Ishikawa (cell line): Measurements from ENCODE around the gene NIP7.

ENCODE experiments used
- CEBPB ChIP-seq: IDR thresholded peaks from 2 replicates; pipeline ENCODE4 v1.6.1; 2012
- CREB1 ChIP-seq: IDR thresholded peaks from 2 replicates; pipeline ENCODE4 v1.6.1; 2012; ENCODE audit warnings: low read depth
- EP300 ChIP-seq: IDR thresholded peaks from 2 replicates; pipeline ENCODE4 v1.6.1; 2012; ENCODE audit warnings: borderline replicate concordance
- MAX ChIP-seq: IDR thresholded peaks from 2 replicates; pipeline ENCODE4 v1.6.1; 2012
- NFIC ChIP-seq: IDR thresholded peaks from 2 replicates; pipeline ENCODE4 v1.6.1; 2012
- RAD21 ChIP-seq: IDR thresholded peaks from 2 replicates; pipeline ENCODE4 v1.6.1; 2012; ENCODE audit warnings: low read depth
- TF ChIP-seq, protein P1 (sequence below): IDR thresholded peaks from 2 replicates; pipeline ENCODE4 v1.6.1; 2012; ENCODE audit warnings: low read depth, mild to moderate bottlenecking

- TF ChIP-seq, protein P1, sequence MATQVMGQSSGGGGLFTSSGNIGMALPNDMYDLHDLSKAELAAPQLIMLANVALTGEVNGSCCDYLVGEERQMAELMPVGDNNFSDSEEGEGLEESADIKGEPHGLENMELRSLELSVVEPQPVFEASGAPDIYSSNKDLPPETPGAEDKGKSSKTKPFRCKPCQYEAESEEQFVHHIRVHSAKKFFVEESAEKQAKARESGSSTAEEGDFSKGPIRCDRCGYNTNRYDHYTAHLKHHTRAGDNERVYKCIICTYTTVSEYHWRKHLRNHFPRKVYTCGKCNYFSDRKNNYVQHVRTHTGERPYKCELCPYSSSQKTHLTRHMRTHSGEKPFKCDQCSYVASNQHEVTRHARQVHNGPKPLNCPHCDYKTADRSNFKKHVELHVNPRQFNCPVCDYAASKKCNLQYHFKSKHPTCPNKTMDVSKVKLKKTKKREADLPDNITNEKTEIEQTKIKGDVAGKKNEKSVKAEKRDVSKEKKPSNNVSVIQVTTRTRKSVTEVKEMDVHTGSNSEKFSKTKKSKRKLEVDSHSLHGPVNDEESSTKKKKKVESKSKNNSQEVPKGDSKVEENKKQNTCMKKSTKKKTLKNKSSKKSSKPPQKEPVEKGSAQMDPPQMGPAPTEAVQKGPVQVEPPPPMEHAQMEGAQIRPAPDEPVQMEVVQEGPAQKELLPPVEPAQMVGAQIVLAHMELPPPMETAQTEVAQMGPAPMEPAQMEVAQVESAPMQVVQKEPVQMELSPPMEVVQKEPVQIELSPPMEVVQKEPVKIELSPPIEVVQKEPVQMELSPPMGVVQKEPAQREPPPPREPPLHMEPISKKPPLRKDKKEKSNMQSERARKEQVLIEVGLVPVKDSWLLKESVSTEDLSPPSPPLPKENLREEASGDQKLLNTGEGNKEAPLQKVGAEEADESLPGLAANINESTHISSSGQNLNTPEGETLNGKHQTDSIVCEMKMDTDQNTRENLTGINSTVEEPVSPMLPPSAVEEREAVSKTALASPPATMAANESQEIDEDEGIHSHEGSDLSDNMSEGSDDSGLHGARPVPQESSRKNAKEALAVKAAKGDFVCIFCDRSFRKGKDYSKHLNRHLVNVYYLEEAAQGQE, result no peak
- no peak for TF ChIP-seq EP300
- TF ChIP-seq CEBPB, result no peak
- TF ChIP-seq MAX, result no peak
- no peak for TF ChIP-seq NFIC
- TF ChIP-seq CREB1, result no peak
- TF ChIP-seq RAD21, result no peak
Measured at GRCh38 chr16:69313469-69313868, 26.1 kb upstream of the NIP7 start.
